Measurements from ENCODE around the gene TMEM212. TPM values are rescaled to one million over a fixed set of nuclear protein-coding genes. Genes with fewer than 3 reads are reported as not detected.

Gene TMEM212
- total RNA-seq, 2 experiments from 2014 or later = not detected

GRCh38 chr3:171802590-171802956, 40.6 kb upstream of the TMEM212 start:
- H3K4me1 ChIP-seq (ENCODE audit: insufficient read depth, low read length) = no peaks in the 10 kb centered on the region
- TF ChIP-seq CTCF (IDR thresholded peaks at IDR 0.05) = no peak
- H3K27ac ChIP-seq (ENCODE audit: low read depth in 1 of 2, low read length in 2 of 2) = no peak overlapping the region
- intact Hi-C loops (cut with DNase I, micrococcal nuclease) = no loop called here
- H3K27me3 Mint-ChIP-seq = peaks cover 7% of the 10 kb centered on the region
- H3K36me3 Mint-ChIP-seq (ENCODE audit: low read depth) = no peaks in the 10 kb centered on the region
- ChIA-PET POLR2A (no interaction called here), CTCF (no interaction called here)
- H3K9me3 Mint-ChIP-seq = no peaks in the 10 kb centered on the region
- no peaks in the 10 kb centered on the region for H3K4me1 Mint-ChIP-seq (ENCODE audit: low read depth)
- no peak overlapping the region for H3K27ac Mint-ChIP-seq
- DNase-seq (no peak), ATAC-seq (ENCODE audit: poor library complexity) (no peak)
- H3K27me3 ChIP-seq (ENCODE audit: control insufficient read depth in 1 of 2, insufficient read depth in 2 of 2, low read length in 2 of 2) = peaks cover 0 to 10% of the 10 kb centered on the region in 2 experiments
- no peaks in the 10 kb centered on the region for H3K9me3 ChIP-seq (ENCODE audit: control insufficient read depth in 1 of 2, insufficient read depth in 1 of 2, low read length in 2 of 2)
- no peak overlapping the region for H3K4me3 Mint-ChIP-seq
- no peaks in the 10 kb centered on the region for H3K36me3 ChIP-seq (ENCODE audit: insufficient read depth, low read length)
- no peak overlapping the region for H3K4me3 ChIP-seq (ENCODE audit: low read length)

GRCh38 chr3:171803044-171803443, 40.1 kb upstream of the TMEM212 start:
- Histone ChIP-seq H3K9me3 (ENCODE audit: control insufficient read depth in 1 of 2, insufficient read depth in 1 of 2, low read length in 2 of 2) (no peaks in the 10 kb centered on the region), H3K27ac (ENCODE audit: low read depth in 1 of 2, low read length in 2 of 2) (no peak overlapping the region), H3K4me3 (ENCODE audit: low read length) (no peak overlapping the region), H3K36me3 (ENCODE audit: insufficient read depth, low read length) (no peaks in the 10 kb centered on the region), H3K27me3 (ENCODE audit: control insufficient read depth in 1 of 2, insufficient read depth in 2 of 2, low read length in 2 of 2) (peaks cover 0 to 10% of the 10 kb centered on the region in 2 experiments), H3K4me1 (ENCODE audit: insufficient read depth, low read length) (no peaks in the 10 kb centered on the region)
- Mint-ChIP-seq H3K4me3 (no peak overlapping the region), H3K4me1 (ENCODE audit: low read depth) (no peaks in the 10 kb centered on the region), H3K9me3 (no peaks in the 10 kb centered on the region), H3K36me3 (ENCODE audit: low read depth) (no peaks in the 10 kb centered on the region), H3K27me3 (peaks cover 11% of the 10 kb centered on the region), H3K27ac (no peak overlapping the region)
- no peak for ATAC-seq (ENCODE audit: poor library complexity)
- ChIA-PET POLR2A (no interaction called here), CTCF (no interaction called here)
- no peak for TF ChIP-seq CTCF (IDR thresholded peaks at IDR 0.05)
- intact Hi-C loops (cut with DNase I, micrococcal nuclease) = no loop called here
- DNase-seq = no peak

GRCh38 chr3:171804618-171805389, 38.3 kb upstream of the TMEM212 start:
- Histone ChIP-seq H3K4me3 (ENCODE audit: low read length) (no peak overlapping the region), H3K27me3 (ENCODE audit: control insufficient read depth in 1 of 2, insufficient read depth in 2 of 2, low read length in 2 of 2) (peaks cover 4 to 10% of the 10 kb centered on the region in 2 experiments), H3K9me3 (ENCODE audit: control insufficient read depth in 1 of 2, insufficient read depth in 1 of 2, low read length in 2 of 2) (no peaks in the 10 kb centered on the region), H3K27ac (ENCODE audit: low read depth in 1 of 2, low read length in 2 of 2) (no peak overlapping the region), H3K36me3 (ENCODE audit: insufficient read depth, low read length) (no peaks in the 10 kb centered on the region), H3K4me1 (ENCODE audit: insufficient read depth, low read length) (peaks cover 6% of the 10 kb centered on the region)
- peaks cover 21% of the 10 kb centered on the region for H3K27me3 Mint-ChIP-seq
- ChIA-PET POLR2A (no interaction called here), CTCF (no interaction called here)
- no peaks in the 10 kb centered on the region for H3K9me3 Mint-ChIP-seq
- ATAC-seq (ENCODE audit: poor library complexity) (no peak), DNase-seq (no peak)
- no peak for TF ChIP-seq CTCF (IDR thresholded peaks at IDR 0.05)
- H3K27ac Mint-ChIP-seq = no peak overlapping the region
- H3K4me1 Mint-ChIP-seq (ENCODE audit: low read depth) = peaks cover 7% of the 10 kb centered on the region
- intact Hi-C loops (cut with DNase I, micrococcal nuclease) = no loop called here
- H3K36me3 Mint-ChIP-seq (ENCODE audit: low read depth) = no peaks in the 10 kb centered on the region
- no peak overlapping the region for H3K4me3 Mint-ChIP-seq

All from CD4-positive, alpha-beta T cell (primary cell).